HG03521 (cell line): ENCODE measurements around the gene SHANK1.

Experiments
- ATAC-seq: cut with Tn5 transposase; IDR thresholded peaks from one replicate; pipeline ENCODE4 v1.9.1; 2021; ENCODE audit warnings: mild to moderate bottlenecking, moderate library complexity; ENCODE audit not compliant: unreplicated experiment

The SHANK1 gene

DNA sequence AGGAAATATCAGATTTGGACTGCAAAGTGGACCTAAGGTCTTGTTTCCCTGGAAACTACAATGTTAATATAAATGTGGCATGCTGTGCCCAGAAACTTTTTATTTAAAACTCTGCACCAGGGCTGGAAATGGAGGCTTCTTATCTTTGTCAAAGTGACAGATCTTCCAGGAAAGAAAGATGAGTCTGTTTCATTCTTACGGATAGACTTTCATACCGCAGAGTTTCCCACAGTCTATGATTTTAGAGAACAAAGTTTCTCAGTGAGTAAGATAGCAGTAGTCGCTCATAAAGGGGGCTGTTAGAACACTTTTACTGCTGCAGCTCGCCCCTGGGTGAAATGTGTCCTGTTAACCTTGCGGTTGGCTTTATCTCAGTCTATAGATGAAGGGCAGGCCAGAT is 10.3 kb upstream of the SHANK1 start:
- no peak for ATAC-seq

DNA sequence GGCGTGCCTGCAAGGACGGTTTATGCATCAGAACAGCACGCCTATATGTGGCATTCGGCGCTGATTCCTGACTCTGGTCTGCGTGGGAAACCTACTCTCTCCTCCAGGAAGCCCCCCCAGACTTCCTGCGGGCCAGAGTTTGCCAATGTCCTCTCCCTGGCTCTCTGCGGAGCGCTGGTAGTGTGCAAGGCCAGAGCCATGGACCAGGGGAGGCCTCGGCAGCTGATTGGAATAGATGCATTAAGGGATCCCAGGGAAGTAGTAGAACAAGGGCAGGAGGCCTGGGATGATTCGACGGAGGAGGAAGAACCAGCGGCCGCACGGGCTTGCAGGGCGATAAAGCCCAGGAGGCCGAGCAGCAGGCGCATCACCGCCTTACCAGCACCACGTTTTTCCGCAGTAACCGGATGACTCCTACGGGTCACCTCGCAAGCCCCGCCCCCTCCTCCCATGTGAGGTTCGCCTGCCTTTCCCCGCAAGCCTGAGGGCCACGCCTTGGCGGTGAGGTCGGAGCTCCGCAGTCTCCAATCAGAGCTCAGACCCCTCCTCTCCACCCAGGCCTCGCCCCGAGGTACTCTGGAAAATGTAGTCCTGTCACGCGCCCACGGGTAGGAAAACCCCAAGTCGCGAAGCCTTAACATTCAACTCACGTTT is 8.6 kb upstream of the SHANK1 start:
- ATAC-seq, result no peak

GRCh38 chr19:50725911-50726230 is 6.3 kb upstream of the SHANK1 start:
- no peak for ATAC-seq

GRCh38 chr19:50725218-50725910 is 5.8 kb upstream of the SHANK1 start:
- ATAC-seq, result no peak

DNA sequence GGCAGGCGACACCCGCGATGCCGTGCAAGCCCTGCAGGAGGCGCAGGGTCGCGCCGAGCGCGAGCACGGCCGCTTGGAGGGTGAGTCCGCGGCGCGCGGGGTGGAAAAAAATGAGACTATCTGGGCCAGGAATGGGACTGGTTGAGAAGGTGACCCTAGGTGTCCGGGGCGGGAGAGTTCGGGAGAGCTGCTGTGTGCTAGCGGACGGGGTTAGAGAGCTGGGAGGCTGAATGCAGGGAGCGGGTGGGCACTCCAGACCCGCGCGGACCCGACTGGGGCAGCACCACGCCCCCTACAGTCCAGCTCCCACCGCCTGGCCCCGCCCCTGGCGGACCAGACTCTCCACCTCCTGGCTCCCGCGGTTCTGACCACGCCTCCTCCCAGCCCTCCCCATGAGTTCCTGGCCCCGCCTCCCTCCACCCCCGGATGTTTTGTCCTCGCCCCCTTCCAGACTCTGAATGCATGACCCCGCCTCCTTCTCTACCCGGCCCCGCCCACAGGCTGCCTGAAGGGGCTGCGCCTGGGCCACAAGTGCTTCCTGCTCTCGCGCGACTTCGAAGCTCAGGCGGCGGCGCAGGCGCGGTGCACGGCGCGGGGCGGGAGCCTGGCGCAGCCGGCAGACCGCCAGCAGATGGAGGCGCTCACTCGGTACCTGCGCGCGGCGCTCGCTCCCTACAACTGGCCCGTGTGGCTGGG is 5.1 kb upstream of the SHANK1 start:
- peak; percentile 61 for ATAC-seq

GRCh38 chr19:50723735-50724521 is 4.3 kb upstream of the SHANK1 start:
- no peak for ATAC-seq

GRCh38 chr19:50723069-50723468 is 3.5 kb upstream of the SHANK1 start, which contains the start of gene CLEC11A:
CLEC11A (plus strand) TSS chr19:50723364; CDS start chr19:50723526, 162 bp downstream.
- ATAC-seq, result no peak

DNA sequence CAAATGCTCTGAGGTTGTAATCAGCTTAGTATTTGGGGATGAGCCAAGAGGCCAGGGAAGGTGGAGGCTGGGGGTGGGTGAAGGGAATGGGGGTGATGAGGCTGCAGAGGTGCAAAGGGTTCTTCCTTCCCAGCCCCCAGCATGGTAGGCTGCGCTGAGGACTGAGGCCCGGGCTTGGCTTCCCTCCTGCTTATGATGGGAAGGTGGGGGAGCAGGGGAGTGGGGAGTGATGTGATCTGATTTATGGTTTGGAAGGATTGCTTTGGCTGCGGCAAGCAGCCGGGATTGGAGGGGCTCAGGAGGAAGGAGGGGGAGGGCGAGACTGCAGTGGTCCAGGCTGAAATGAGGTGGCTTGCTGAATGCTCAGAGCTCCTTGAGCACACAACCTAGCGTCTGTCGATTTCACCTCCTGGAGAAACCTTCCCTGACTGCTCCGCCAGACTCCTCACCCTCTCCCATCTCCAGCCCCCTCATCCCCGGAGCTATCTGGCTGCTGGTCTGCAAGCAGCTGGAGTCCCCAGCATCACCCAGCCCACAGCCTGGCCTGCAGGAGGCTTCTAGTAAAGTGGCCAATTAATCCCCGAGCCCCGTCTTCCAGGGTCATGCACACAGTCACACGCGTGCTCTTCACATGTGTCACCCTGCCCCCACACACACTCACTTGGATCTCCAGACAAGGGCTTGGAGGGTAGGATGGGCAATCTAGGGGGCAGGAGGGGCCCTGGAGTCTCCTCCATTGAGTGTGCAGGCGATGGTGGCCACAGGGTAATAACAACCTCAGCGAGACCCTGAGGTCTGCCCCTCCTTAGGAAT is 2.8 kb upstream of the SHANK1 start:
- no peak for ATAC-seq

- ATAC-seq, result no peak
Measured at GRCh38 chr19:50721441-50722137, 2.0 kb upstream of the SHANK1 start.

DNA sequence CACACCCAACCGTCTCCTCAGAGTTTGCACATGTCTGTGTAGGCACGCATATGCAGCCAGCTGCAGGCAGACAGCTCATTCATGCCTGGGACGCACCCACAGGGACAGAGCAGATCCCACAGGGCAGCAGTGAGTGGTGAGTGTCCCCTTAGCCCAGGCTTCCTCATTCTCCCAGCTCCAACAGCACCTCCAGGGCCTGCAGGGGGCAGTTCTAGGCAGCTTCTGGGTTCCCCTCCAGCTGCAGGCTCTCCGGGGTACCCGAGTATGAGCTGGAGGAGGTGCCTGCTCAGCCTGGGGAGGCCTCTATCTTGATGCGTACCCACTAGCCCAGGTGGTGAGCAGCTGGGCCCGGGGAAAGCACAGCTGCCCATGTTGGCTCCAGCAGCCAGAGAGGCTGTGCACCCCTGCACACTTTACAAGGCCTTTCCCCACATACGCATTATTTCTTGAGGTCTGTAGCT is 1.3 kb upstream of the SHANK1 start:
- ATAC-seq, result no peak

DNA sequence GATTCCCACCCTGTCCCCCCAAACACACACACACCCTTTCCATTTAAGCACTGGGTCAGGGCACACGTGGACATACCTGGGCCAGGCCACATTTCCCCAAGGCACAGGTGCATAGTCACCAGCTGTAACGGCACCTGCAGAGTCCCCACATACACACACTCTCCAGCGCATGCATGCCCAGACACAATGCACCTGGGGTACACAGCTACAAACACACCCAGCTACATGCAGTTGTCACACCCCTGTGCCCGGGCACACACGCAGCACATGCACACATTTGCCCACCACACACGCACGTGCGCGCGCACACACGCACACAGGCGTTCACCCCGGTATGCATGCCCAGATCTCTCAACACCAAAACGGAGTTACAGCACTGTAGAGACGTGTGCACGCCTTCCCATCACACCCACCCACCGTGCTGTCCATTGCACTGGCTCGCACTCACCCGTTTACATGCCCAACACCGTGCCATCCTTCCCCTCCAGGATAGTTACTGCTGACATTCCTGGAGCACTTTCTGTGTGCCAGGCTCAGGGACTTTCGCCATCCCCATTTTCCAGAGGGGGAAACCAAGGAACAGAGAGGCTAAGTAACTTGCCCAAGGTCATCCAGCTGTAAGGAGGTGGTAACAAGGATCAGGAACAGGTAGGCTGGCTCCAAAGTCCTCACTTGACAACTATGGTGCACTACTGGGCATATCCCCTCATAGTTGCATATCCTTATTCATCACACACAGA is 749 bp upstream of the SHANK1 start:
- no peak for ATAC-seq

GRCh38 chr19:50719119-50719435 is 525 bp downstream of the SHANK1 start:
- ATAC-seq, result no peak

GRCh38 chr19:50718255-50719118 is 1.1 kb downstream of the SHANK1 start:
- no peak for ATAC-seq

DNA sequence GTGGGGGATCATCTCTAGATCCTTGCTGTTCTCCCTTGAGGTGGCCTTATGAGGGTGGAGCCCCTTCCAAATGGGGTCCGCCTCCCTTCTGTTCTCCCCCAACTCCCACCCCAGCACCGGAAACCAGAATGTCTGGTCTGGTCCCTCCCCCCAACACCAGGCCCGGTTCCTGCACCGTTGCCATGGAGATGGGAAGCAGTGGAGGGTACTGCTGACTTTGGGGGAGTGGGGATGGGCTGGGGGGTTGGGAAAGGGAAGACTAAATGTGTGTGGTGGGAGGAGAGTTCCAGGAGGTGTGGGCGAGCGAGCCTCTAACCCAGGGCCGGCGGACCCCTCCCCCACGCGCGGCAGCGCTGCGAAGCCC is 1.7 kb downstream of the SHANK1 start:
- no peak for ATAC-seq

DNA sequence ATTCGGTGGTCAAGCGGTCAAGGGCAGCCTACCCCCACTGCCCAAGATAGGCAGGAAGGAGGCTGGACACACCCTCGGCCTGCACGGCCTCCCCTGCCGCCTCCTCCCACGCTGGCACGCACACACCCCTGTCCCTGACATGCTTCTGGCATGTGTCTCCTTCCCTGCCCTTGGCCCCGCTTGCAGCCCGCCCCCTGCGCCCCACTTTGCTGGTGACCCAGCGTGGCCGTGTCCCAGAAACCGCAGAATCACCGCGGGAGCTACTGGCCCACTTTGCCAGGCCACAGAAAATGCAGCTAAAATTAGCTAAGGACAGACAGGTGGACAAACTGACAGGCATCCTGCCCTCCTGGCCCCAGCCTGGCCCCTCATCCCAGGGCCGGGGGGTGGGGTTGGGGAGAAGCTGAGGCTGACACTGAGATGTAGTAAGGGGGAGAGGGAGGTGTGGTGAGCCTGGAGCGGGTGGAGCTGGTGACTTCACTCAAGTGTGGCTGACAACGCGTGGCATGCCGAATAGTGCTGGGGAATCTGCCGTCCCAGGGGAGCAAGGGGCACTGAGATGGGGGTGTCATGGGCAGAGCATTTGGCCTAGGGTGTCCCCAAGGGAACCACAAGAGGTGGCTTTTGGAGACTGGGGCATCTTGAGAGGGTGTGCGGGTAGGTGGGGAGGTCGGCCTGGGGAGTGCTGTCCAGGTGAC is 2.4 kb downstream of the SHANK1 start:
- ATAC-seq, result no peak

DNA sequence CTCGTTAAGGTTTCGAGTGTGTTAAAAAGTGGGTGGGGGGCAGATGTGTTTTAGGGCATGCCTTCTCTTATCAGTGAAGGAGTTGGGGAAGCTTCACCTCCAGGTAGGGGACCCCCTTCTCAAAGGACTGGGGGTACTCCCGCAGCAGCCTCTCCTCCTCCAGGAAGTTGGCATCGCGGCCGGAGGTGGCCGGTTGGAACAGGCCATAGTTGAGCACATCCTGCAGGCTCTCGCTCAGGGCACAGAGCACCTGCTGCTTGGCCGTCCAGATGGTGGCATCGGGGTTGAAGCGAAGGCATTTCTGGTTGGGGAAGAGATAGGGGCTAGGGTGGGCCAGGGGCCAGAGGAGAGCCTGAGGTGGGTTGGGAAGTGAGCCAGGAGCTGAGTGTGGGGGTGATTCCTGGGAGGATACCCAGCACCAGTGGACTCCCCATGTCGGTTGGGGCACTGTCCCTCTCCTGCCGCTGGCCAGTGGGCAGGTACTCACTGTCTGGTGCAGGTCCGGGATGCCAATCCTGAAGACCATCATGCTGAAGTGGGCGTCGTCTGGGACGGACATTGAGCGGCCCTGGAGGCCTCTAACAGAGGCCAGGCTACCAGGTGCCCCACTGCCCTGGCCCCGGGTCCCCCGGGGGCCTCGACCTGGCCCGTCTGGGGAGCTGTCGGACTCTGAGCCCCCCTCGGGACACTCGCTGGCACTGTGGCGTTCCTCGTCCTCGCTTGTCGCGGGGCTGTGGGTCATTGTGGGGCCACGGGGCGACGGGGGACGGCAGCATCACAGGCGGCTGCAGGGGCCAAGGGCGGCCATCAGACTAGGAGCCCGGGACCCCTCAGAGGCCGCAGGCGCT is 3.2 kb downstream of the SHANK1 start:
- no peak for ATAC-seq
